Central memory CD8-positive, alpha-beta T cell (primary cell): ENCODE measurements around the gene CAMK2D.
"Not testable (repeated sequence)": the region's sequence is repeated elsewhere in the genome, so short reads cannot be mapped to it uniquely, and the experiment has no call there.

Source experiments
- ATAC-seq: fragments of 150-1000 bp; cut with Tn5 transposase; replicated peaks from 2 replicates; pipeline ENCODE4 v1.10.0; 2022; ENCODE audit warnings: mild to moderate bottlenecking, moderate FRiP score, moderate number of reproducible peaks; ENCODE audit not compliant: poor library complexity, severe bottlenecking; ENCODE audit errors: extremely low read depth
- DNase-seq, 2 donors: peaks; one replicate each; pipeline ENCODE4 v3.0.0; 2021; ENCODE audit warnings: low spot score in 2 of 2
- H3K27ac Mint-ChIP-seq: one replicate; pipeline ENCODE4 v1.8.0; 2022; ENCODE audit warnings: low read depth, mild to moderate bottlenecking, moderate library complexity, mixed read lengths
- H3K27me3 Mint-ChIP-seq: one replicate; pipeline ENCODE4 v1.8.0; 2022; ENCODE audit warnings: mixed read lengths
- H3K36me3 Mint-ChIP-seq: one replicate; pipeline ENCODE4 v1.8.0; 2022; ENCODE audit warnings: mild to moderate bottlenecking, moderate library complexity, mixed read lengths; ENCODE audit not compliant: insufficient read depth
- H3K4me1 Mint-ChIP-seq: one replicate; pipeline ENCODE4 v1.8.0; 2022; ENCODE audit warnings: mixed read lengths
- H3K4me3 Mint-ChIP-seq: one replicate; pipeline ENCODE4 v1.8.0; 2022; ENCODE audit warnings: mild to moderate bottlenecking, moderate library complexity, mixed read lengths
- H3K9me3 Mint-ChIP-seq: one replicate; pipeline ENCODE4 v1.8.0; 2022; ENCODE audit warnings: mixed read lengths

Gene CAMK2D

DNA sequence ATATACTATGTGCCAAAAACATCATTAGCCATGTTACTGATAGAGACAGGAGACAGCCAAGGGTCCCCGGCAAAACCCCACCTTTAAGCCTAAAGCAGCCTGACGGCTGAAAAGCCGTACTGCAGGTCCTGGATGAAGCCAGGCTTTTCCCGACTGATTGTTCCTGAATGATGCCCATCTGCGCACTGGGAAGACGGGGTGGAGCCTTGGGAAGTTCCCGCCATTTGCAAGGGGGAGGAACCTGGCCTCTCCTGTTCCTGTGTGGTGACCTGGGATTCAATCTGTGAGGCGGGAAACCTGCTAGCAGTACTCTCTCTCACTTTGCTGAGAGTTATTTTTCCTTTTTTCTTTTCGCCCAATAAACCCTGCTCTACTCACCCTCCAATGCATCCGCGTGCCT, 15.1 kb upstream of the CAMK2D start:
- Mint-ChIP-seq H3K36me3 (peaks cover 2% of the 10 kb centered on the region), H3K9me3 (no peaks in the 10 kb centered on the region), H3K4me3 (no peak overlapping the region), H3K27me3 (peaks cover 14% of the 10 kb centered on the region), H3K27ac (no peak overlapping the region), H3K4me1 (peaks cover 6% of the 10 kb centered on the region)
- DNase-seq (no peak), ATAC-seq (no peak)

DNA sequence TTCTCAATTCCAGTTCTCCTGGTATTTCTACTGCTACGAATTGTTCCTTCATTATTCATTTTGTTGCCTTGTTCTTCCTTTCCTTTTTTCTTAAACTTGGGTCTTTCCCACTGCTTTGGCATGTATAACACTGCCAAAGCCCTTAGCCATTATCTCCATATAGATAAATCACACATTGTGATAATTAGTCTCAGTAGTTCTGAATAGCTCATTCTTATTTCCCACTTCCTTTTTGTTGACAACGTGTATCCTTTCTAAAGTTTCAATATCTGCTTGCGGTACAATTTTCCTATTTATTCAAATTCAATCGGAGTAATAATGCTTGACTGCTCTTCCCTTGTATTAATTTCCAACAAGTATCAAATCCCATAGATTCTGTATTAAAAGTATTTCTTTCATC, 14.5 kb upstream of the CAMK2D start:
- Mint-ChIP-seq H3K36me3 (peaks cover 2% of the 10 kb centered on the region), H3K9me3 (no peaks in the 10 kb centered on the region), H3K4me3 (no peak overlapping the region), H3K27me3 (peaks cover 14% of the 10 kb centered on the region), H3K27ac (no peak overlapping the region), H3K4me1 (peaks cover 6% of the 10 kb centered on the region)
- no peak for ATAC-seq
- no peak for DNase-seq

GRCh38 chr4:113773756-113774155, 12.2 kb upstream of the CAMK2D start:
- peaks cover 6% of the 10 kb centered on the region for H3K4me1 Mint-ChIP-seq
- no peak for ATAC-seq

DNA sequence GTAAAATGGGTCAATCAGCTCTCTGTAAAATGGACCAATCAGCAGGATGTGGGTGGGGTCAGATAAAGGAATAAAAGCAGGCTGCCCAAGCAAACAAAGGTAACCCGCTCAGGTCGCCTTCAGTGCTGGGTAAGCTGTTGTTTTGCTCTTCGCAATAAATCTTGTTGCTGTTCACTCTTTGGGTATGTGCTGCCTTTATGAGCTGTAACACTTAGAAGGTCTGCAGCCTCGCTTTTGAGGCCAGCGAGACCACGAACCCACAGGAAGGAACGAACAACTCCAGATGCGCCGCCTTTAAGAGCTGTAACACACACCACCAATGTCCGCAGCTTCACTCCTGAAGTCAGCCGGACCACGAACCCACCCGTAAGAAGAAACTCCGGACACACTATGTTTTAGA, 11.5 kb upstream of the CAMK2D start:
- Mint-ChIP-seq H3K36me3 (peaks cover 2% of the 10 kb centered on the region), H3K27me3 (peaks cover 14% of the 10 kb centered on the region), H3K27ac (no peak overlapping the region), H3K4me1 (peaks cover 6% of the 10 kb centered on the region), H3K9me3 (no peaks in the 10 kb centered on the region), H3K4me3 (no peak overlapping the region)
- DNase-seq (no peak), ATAC-seq (no peak)

More at GRCh38 chr4:113773756-113774155, 12.2 kb upstream of the CAMK2D start:
- H3K36me3 Mint-ChIP-seq = peaks cover 2% of the 10 kb centered on the region
- no peak overlapping the region for H3K4me3 Mint-ChIP-seq
- H3K27me3 Mint-ChIP-seq = peaks cover 14% of the 10 kb centered on the region
- DNase-seq = no peak
- H3K9me3 Mint-ChIP-seq = no peaks in the 10 kb centered on the region
- H3K27ac Mint-ChIP-seq = no peak overlapping the region

- Mint-ChIP-seq H3K27ac (no peak overlapping the region), H3K27me3 (peaks cover 16% of the 10 kb centered on the region), H3K36me3 (peaks cover 2% of the 10 kb centered on the region), H3K9me3 (no peaks in the 10 kb centered on the region), H3K4me3 (no peak overlapping the region), H3K4me1 (peaks cover 6% of the 10 kb centered on the region)
- ATAC-seq (no peak), DNase-seq (no peak)
These were observed 10.8 kb upstream of the CAMK2D start for GRCh38 chr4:113772319-113772718.

DNA sequence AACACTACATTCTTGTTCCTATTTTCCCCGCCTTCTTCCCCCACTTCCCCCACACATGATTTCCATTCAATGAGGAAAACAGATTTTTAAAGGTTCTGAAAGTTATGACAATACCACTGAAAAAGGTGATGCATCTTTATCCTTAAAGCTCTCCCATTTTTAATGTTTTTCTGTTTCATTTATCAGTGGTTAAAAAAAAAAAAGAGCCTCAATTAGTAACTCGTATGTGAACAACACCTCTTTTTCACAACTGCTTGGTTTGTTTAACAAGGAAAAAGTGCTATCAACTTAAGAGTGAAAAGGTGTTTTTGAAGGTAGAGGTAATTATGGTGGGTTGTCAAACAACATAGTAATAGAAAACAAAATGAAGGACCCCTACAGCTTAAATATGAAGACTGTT, 8.2 kb upstream of the CAMK2D start:
- Mint-ChIP-seq H3K4me1 (peaks cover 6% of the 10 kb centered on the region), H3K4me3 (no peak overlapping the region), H3K9me3 (no peaks in the 10 kb centered on the region), H3K36me3 (peaks cover 2% of the 10 kb centered on the region), H3K27me3 (peaks cover 15% of the 10 kb centered on the region), H3K27ac (no peak overlapping the region)
- ATAC-seq (no peak), DNase-seq (no peak)

- no peak for ATAC-seq
- Mint-ChIP-seq H3K9me3 (no peaks in the 10 kb centered on the region), H3K4me3 (no peak overlapping the region), H3K36me3 (peaks cover 2% of the 10 kb centered on the region), H3K27ac (no peak overlapping the region), H3K27me3 (peaks cover 15% of the 10 kb centered on the region), H3K4me1 (peaks cover 6% of the 10 kb centered on the region)
- DNase-seq = no peak
These were observed 7.4 kb upstream of the CAMK2D start for GRCh38 chr4:113768952-113769351.

- Mint-ChIP-seq H3K27me3 (peaks cover 15% of the 10 kb centered on the region), H3K27ac (no peak overlapping the region), H3K4me3 (no peak overlapping the region), H3K4me1 (peaks cover 12% of the 10 kb centered on the region), H3K36me3 (peaks cover 12% of the 10 kb centered on the region), H3K9me3 (no peaks in the 10 kb centered on the region)
- DNase-seq (no peak), ATAC-seq (no peak)
These were observed 5.3 kb upstream of the CAMK2D start for GRCh38 chr4:113766882-113767281.

- Mint-ChIP-seq H3K27ac (no peak overlapping the region), H3K36me3 (peaks cover 24% of the 10 kb centered on the region), H3K9me3 (no peaks in the 10 kb centered on the region), H3K4me3 (no peak overlapping the region), H3K4me1 (peaks cover 21% of the 10 kb centered on the region), H3K27me3 (peaks cover 15% of the 10 kb centered on the region)
- no peak for DNase-seq
- no peak for ATAC-seq
These were observed 3.3 kb upstream of the CAMK2D start for GRCh38 chr4:113764720-113765264.

DNA sequence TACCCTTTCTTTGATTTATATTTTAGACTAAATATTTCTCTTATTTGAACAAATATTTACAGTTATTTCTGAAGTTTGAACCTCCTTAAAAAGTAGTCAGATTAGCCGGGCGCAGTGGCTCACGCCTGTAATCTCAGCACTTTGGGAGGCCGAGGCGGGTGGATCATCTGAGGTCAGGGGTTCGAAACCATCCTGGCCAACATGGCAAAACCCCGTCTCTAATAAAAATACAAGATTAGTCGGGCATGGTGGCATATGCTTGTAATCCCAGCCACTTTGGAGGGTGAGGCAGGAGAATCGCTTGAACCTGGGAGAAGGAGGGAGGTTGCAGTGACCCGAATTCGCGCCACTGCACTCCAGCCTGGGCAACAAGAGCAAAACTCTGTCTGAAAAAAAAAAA, 2.4 kb upstream of the CAMK2D start:
- H3K36me3 Mint-ChIP-seq = peaks cover 24% of the 10 kb centered on the region
- H3K4me1 Mint-ChIP-seq = peaks cover 22% of the 10 kb centered on the region
- not testable (repeated sequence) for H3K27ac Mint-ChIP-seq, DNase-seq, H3K9me3 Mint-ChIP-seq, H3K4me3 Mint-ChIP-seq, ATAC-seq
- peaks cover 15% of the 10 kb centered on the region for H3K27me3 Mint-ChIP-seq

DNA sequence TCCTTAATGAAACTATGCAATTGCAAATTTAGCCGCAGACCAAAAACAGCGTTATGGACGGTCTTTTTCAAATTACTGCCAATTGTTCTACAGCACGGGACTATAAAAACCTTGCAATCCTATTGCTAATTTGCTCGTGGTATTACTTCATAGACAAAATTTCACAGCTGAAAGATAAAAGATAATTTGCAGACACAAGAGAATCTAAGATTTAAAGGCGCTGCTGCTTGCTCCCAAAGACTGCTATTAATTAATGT, 1.4 kb upstream of the CAMK2D start:
- Mint-ChIP-seq H3K27ac (peak overlapping the region; percentile 94), H3K9me3 (no peaks in the 10 kb centered on the region), H3K4me3 (peak overlapping the region; percentile 94), H3K27me3 (peaks cover 15% of the 10 kb centered on the region), H3K36me3 (peaks cover 24% of the 10 kb centered on the region), H3K4me1 (peaks cover 27% of the 10 kb centered on the region)
- DNase-seq (no peak), ATAC-seq (no peak)

- peaks cover 24% of the 10 kb centered on the region for H3K36me3 Mint-ChIP-seq
- peaks cover 14% of the 10 kb centered on the region for H3K27me3 Mint-ChIP-seq
- peak; percentile 95 to 96 for DNase-seq
- no peaks in the 10 kb centered on the region for H3K9me3 Mint-ChIP-seq
- ATAC-seq = peak; percentile 76
- peak overlapping the region; percentile 94 for H3K27ac Mint-ChIP-seq
- H3K4me1 Mint-ChIP-seq = peaks cover 33% of the 10 kb centered on the region
- H3K4me3 Mint-ChIP-seq = peak overlapping the region; percentile 94
These were observed 869 bp upstream of the CAMK2D start for GRCh38 chr4:113762186-113763028.

GRCh38 chr4:113760795-113761619, 531 bp downstream of the CAMK2D start:
- no peak for ATAC-seq
- peaks cover 37% of the 10 kb centered on the region for H3K4me1 Mint-ChIP-seq

More at GRCh38 chr4:113760795-113761619, 531 bp downstream of the CAMK2D start:
- Mint-ChIP-seq H3K36me3 (peaks cover 24% of the 10 kb centered on the region), H3K9me3 (no peaks in the 10 kb centered on the region), H3K27me3 (no peaks in the 10 kb centered on the region), H3K4me3 (peak overlapping the region; percentile 94), H3K27ac (peak overlapping the region; percentile 94)
- DNase-seq = no peak
